SK-N-SH treated with all-trans-retinoic acid at 6 μM for 48 hours (cell line): ENCODE data around the gene FANCF.

ENCODE experiments used
- ARNTL ChIP-seq: fragments of 450-650 bp; formaldehyde crosslinking; IDR thresholded peaks from 2 replicates; pipeline ENCODE4 v1.5.0; 2020; ENCODE audit warnings: low read depth, mild to moderate bottlenecking, moderate library complexity, borderline replicate concordance
- BACH2 ChIP-seq: fragments of 250-450 bp; sonication (Bioruptor Pico); IDR thresholded peaks from 2 replicates; pipeline ENCODE4 v1.9.0; 2021; ENCODE audit warnings: mild to moderate bottlenecking, borderline replicate concordance
- CSDC2 ChIP-seq: fragments of 250-450 bp; sonication (Bioruptor Pico); IDR thresholded peaks from 2 replicates; pipeline ENCODE4 v1.5.0; 2020; ENCODE audit warnings: mild to moderate bottlenecking, moderate library complexity

GRCh38 chr11:22641559-22641958, 15.9 kb upstream of the FANCF start:
- TF ChIP-seq CSDC2 (CRISPR knock-in tag): no peak
- TF ChIP-seq ARNTL (CRISPR knock-in tag): no peak
- no peak for TF ChIP-seq BACH2 (CRISPR knock-in tag)
